Endothelial cell of umbilical vein (primary cell): ENCODE results near the gene ABLIM2. TPM values are rescaled to one million over a fixed set of nuclear protein-coding genes. Genes with fewer than 3 reads are reported as not detected.

Experiments used
- BruUV-seq: library from RNA; stranded (reverse); fragments of 400-500 nt; replicated peaks from 2 replicates; lab custom pipeline; 2021; lab: Mats Ljungman, UMichigan
- CTCF ChIA-PET: fragments of 300-600, 350-600 bp; sonication (Branson Sonifier 250); formaldehyde crosslinking; loops from one replicate; lab custom pipeline; 2021; ENCODE audit warnings: antibody characterized with exemption, inconsistent platforms; lab: Charles Lee
- POLR2A ChIA-PET: fragments of 300-600, 350-600 bp; sonication (Branson Sonifier 250); formaldehyde crosslinking; loops from one replicate; lab custom pipeline; 2021; ENCODE audit warnings: antibody characterized with exemption, inconsistent platforms; lab: Charles Lee
- DNase-seq: peaks from one replicate; pipeline ENCODE4 v3.0.0-alpha.2; 2011; ENCODE audit warnings: low read depth, low spot score
- FAIRE-seq: peaks from 2 replicates; lab custom pipeline; 2011; peaks lifted over from hg19 to GRCh38; lab: Jason Lieb, UNC
- H2AFZ ChIP-seq: 2 replicates; pipeline ENCODE4 v1.6.0; 2012; ENCODE audit warnings: low read depth, low read length, control low read depth, inconsistent platforms
- H3K27ac ChIP-seq: 2 replicates; pipeline ENCODE4 v1.5.1; 2011; ENCODE audit warnings: low read depth, mild to moderate bottlenecking, control low read depth, low read length, moderate library complexity; ENCODE audit not compliant: insufficient read depth
- H3K27me3 ChIP-seq, 2 experiments: 2 replicates each; pipeline versions ENCODE4 v1.6.0 to v1.6.1; 2011; ENCODE audit warnings: low read length in 2 of 2, mixed read lengths in 1 of 2; ENCODE audit not compliant: control insufficient read depth in 2 of 2, insufficient read depth in 2 of 2
- H3K36me3 ChIP-seq, 2 experiments: 2 replicates in 1 of 2; 3 replicates in 1 of 2; pipeline ENCODE4 v1.5.1; 2011; ENCODE audit warnings: low read length in 2 of 2, mild to moderate bottlenecking in 1 of 2, moderate library complexity in 1 of 2; ENCODE audit not compliant: control insufficient read depth in 2 of 2, insufficient read depth in 2 of 2; ENCODE audit errors: extremely low read depth in 1 of 2
- H3K4me1 ChIP-seq: 3 replicates; pipeline ENCODE4 v1.5.1; 2011; ENCODE audit warnings: mild to moderate bottlenecking, low read length; ENCODE audit not compliant: control insufficient read depth, insufficient read depth; ENCODE audit errors: extremely low read depth
- H3K4me2 ChIP-seq: 2 replicates; pipeline ENCODE4 v1.6.1; 2011; ENCODE audit warnings: low read length, control low read depth, mixed read lengths; ENCODE audit not compliant: insufficient read depth
- H3K4me3 ChIP-seq, 3 experiments: fragments of 200-600 bp in 1 of 3; sonication (generic), shearing (Covaris generic) in 1 of 3; replicated peaks in 1 of 3; 2 replicates each; pipeline ENCODE4 v1.5.1; 2011 to 2016; ENCODE audit warnings: control low read depth in 3 of 3, low read length in 3 of 3, mild to moderate bottlenecking in 2 of 3, inconsistent platforms in 1 of 3, low read depth in 1 of 3, moderate library complexity in 1 of 3; ENCODE audit not compliant: insufficient read depth in 1 of 3
- H3K79me2 ChIP-seq: 2 replicates; pipeline ENCODE4 v1.6.0; 2012; ENCODE audit warnings: low read length, inconsistent platforms; ENCODE audit not compliant: control insufficient read depth, insufficient read depth
- H3K9ac ChIP-seq: replicated peaks from 2 replicates; pipeline ENCODE3; 2011; ENCODE audit warnings: low read length, control low read depth; ENCODE audit not compliant: insufficient read depth; ENCODE audit errors: extremely low read depth
- H3K9me1 ChIP-seq: replicated peaks from 3 replicates; pipeline ENCODE4 v1.6.0; 2011; ENCODE audit warnings: mild to moderate bottlenecking, low read length; ENCODE audit not compliant: control insufficient read depth, insufficient read depth; ENCODE audit errors: extremely low read depth
- H3K9me3 ChIP-seq: replicated peaks from 2 replicates; pipeline ENCODE4 v1.5.1; 2012; ENCODE audit warnings: low read length, inconsistent platforms; ENCODE audit not compliant: control insufficient read depth, insufficient read depth
- H4K20me1 ChIP-seq: replicated peaks from 2 replicates; pipeline ENCODE3; 2011; ENCODE audit warnings: mild to moderate bottlenecking, low read length; ENCODE audit not compliant: control insufficient read depth, insufficient read depth; ENCODE audit errors: extremely low read depth
- EZH2 ChIP-seq: IDR thresholded peaks from 2 replicates; pipeline ENCODE4 v1.6.1; 2012; ENCODE audit warnings: borderline replicate concordance, low read depth, mild to moderate bottlenecking, moderate library complexity, low read length, inconsistent platforms; ENCODE audit not compliant: severe bottlenecking
- FOS ChIP-seq: IDR thresholded peaks from 2 replicates; pipeline ENCODE4 v1.6.1; 2011; ENCODE audit warnings: mild to moderate bottlenecking, low read length, moderate library complexity, borderline replicate concordance; ENCODE audit not compliant: insufficient read depth
- GATA2 ChIP-seq: IDR thresholded peaks from 2 replicates; pipeline ENCODE4 v1.7.0; 2011; ENCODE audit warnings: low read depth, mild to moderate bottlenecking, moderate library complexity, mixed read lengths, low read length; ENCODE audit not compliant: insufficient read length, insufficient read depth
- JUN ChIP-seq: IDR thresholded peaks from 2 replicates; pipeline ENCODE4 v1.6.1; 2011; ENCODE audit warnings: borderline replicate concordance, low read depth; ENCODE audit not compliant: insufficient read length, insufficient read depth
- MYC ChIP-seq: IDR thresholded peaks from one replicate; pipeline ENCODE4 v1.6.1; 2011; ENCODE audit warnings: mild to moderate bottlenecking, low read depth, low read length
- dilution Hi-C: fragments of 300-500 bp; cut with MboI; formaldehyde crosslinking; loops from one replicate; pipeline ENCODE4 v1.15.0; 2019; ENCODE audit warnings: low sequenced_read_pairs; ENCODE audit not compliant: extremely low pct_ligation_motif_present
- intact Hi-C: fragments of 100-400 bp; cut with micrococcal nuclease; formaldehyde crosslinking; loops from one replicate; pipeline ENCODE4 v1.10.0; 2022
- polyA plus RNA-seq, 4 experiments: library from polyadenylated mRNA; depleted of rRNA in 3 of 4; stranded (reverse) in 3 of 4; unstranded in 1 of 4; fragments of >200 nt; gene quantifications; 2 replicates each; pipeline versions ENCODE4 v1.2.1 to v1.2.3, GENCODE V29; 2011 to 2012; ENCODE audit warnings: missing spikeins in 1 of 4
- total RNA-seq: library from RNA; stranded (reverse); gene quantifications from 2 replicates; pipeline ENCODE4 v1.2.3, GENCODE V29; 2021
- TF ChIP-seq, protein P1 (sequence below), 2 donors: IDR thresholded peaks; 1 replicate in 1 of 2; 2 replicates in 1 of 2; pipeline ENCODE4 v1.5.1; 2011; ENCODE audit warnings: low read length in 2 of 2, mild to moderate bottlenecking in 2 of 2, moderate library complexity in 2 of 2, control low read depth in 1 of 2, inconsistent platforms in 1 of 2, low read depth in 1 of 2; ENCODE audit not compliant: insufficient read depth in 1 of 2; ENCODE audit errors: extremely low read depth in 1 of 2

The ABLIM2 gene
- total and polyA plus RNA-seq, 2 donors (not counting 3 experiments of a cell fraction or from before 2014, with no cell fraction given), result 0.28 to 0.66 TPM

DNA sequence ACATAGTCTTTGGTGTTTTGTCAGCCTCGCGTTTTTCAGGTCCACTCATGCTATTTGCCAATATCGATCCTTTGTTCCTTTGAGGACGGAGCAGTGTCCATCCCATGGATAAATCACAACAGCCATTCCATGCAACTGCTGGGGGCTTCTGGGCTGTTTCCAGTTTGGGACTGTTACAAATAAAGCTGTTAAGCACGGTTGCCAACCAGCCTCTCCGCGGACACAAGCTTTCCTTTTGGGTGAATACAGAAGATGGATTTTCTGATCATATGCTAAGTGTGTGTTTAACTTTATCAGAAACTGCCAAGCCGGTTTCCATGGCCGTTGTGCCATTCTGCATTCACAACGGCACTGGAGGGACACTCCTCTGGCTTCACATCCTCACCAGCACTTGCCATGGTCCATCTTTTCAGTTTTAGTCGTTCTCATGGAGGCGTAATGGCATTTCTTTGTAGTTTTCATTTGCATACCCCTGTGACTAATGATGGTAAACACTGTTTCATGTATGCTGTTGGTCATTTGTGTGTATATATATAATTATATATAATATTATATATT, 67.8 kb downstream of the ABLIM2 start:
- no peak for FAIRE-seq
- dilution Hi-C loops, result no loop called here
- BruUV-seq, result no TSS peak
- Histone ChIP-seq H3K9me3 (peaks cover 3% of the 10 kb centered on the region), H3K4me2 (no peak overlapping the region), H4K20me1 (no peaks in the 10 kb centered on the region), H3K27me3 (no peaks in the 10 kb centered on the region), H3K4me1 (peaks cover 6% of the 10 kb centered on the region), H3K4me3 (no peak overlapping the region), H3K9me1 (no peaks in the 10 kb centered on the region), H3K27ac (no peak overlapping the region), H2AFZ (no peak overlapping the region), H3K36me3 (no peaks in the 10 kb centered on the region), H3K79me2 (no peaks in the 10 kb centered on the region), H3K9ac (no peak overlapping the region)
- DNase-seq, result no peak
- intact Hi-C loops, result loop anchor here (10.0 kb wide), 1 partner anchor 56 kb away; no protein-coding TSS in a partner anchor
- TF ChIP-seq, protein P1, sequence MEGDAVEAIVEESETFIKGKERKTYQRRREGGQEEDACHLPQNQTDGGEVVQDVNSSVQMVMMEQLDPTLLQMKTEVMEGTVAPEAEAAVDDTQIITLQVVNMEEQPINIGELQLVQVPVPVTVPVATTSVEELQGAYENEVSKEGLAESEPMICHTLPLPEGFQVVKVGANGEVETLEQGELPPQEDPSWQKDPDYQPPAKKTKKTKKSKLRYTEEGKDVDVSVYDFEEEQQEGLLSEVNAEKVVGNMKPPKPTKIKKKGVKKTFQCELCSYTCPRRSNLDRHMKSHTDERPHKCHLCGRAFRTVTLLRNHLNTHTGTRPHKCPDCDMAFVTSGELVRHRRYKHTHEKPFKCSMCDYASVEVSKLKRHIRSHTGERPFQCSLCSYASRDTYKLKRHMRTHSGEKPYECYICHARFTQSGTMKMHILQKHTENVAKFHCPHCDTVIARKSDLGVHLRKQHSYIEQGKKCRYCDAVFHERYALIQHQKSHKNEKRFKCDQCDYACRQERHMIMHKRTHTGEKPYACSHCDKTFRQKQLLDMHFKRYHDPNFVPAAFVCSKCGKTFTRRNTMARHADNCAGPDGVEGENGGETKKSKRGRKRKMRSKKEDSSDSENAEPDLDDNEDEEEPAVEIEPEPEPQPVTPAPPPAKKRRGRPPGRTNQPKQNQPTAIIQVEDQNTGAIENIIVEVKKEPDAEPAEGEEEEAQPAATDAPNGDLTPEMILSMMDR (IDR thresholded peaks at IDR 0.05; ENCODE audit: extremely low read depth in 1 of 2, insufficient read depth in 1 of 2, low read depth in 1 of 2, low read length in 2 of 2), result no peak
- no peak for TF ChIP-seq EZH2
- no peak for TF ChIP-seq MYC
- no peak for TF ChIP-seq JUN
- TF ChIP-seq FOS, result no peak
- no peak for TF ChIP-seq GATA2
- ChIA-PET POLR2A (no interaction called here), CTCF (no interaction called here)
